HepG2 (cell line): Measurements from ENCODE around the gene ZNF230. TPM values are rescaled to one million over a fixed set of nuclear protein-coding genes. Genes with fewer than 3 reads are reported as not detected.
A peak's percentile ranks its signal among the peaks of the same experiment; 100 is the strongest.

Experiments
- AFF4 ChIP-seq: sonication (generic); formaldehyde crosslinking; IDR thresholded peaks from 2 replicates; pipeline ENCODE4 v1.4.0; 2020; ENCODE audit warnings: missing genetic modification reagents
- CEBPZ ChIP-seq: IDR thresholded peaks from 2 replicates; pipeline ENCODE4 v1.6.1; 2012; ENCODE audit warnings: low read length, improper control_type of control experiment
- CHCHD3 ChIP-seq: sonication (generic); formaldehyde crosslinking; IDR thresholded peaks from 2 replicates; pipeline ENCODE4 v1.8.0; 2022; ENCODE audit warnings: mild to moderate bottlenecking, missing genetic modification reagents, moderate library complexity
- E2F1 ChIP-seq: sonication (generic); formaldehyde crosslinking; IDR thresholded peaks from 2 replicates; pipeline ENCODE4 v1.5.0; 2020; ENCODE audit warnings: missing genetic modification reagents
- EEA1 ChIP-seq: sonication (generic); formaldehyde crosslinking; IDR thresholded peaks from 2 replicates; pipeline ENCODE4 v1.5.1; 2020; ENCODE audit warnings: mild to moderate bottlenecking, missing genetic modification reagents, borderline replicate concordance
- FOXO4 ChIP-seq: sonication (generic); formaldehyde crosslinking; conservative IDR thresholded peaks from 2 replicates; pipeline ENCODE4 v1.8.1; 2023; ENCODE audit warnings: missing genetic modification reagents
- HCFC1 ChIP-seq: fragments of 150-350 bp; IDR thresholded peaks from 2 replicates; pipeline ENCODE4 v1.6.1; 2014; ENCODE audit warnings: low read depth, low read length
- NKX3-1 ChIP-seq: sonication (generic); formaldehyde crosslinking; IDR thresholded peaks from 2 replicates; pipeline ENCODE4 v1.5.0; 2020; ENCODE audit warnings: missing genetic modification reagents
- PCBP2 ChIP-seq: fragments of 200-400 bp; formaldehyde crosslinking; optimal IDR thresholded peaks from 2 replicates; pipeline ENCODE3; 2018; ENCODE audit warnings: low read length, low read depth; ENCODE audit not compliant: poor library complexity, severe bottlenecking
- RBM22 ChIP-seq: fragments of 200-400 bp; formaldehyde crosslinking; optimal IDR thresholded peaks from 2 replicates; pipeline ENCODE3; 2017; ENCODE audit warnings: mild to moderate bottlenecking, low read length, moderate library complexity
- ZNF234 ChIP-seq: sonication (generic); formaldehyde crosslinking; conservative IDR thresholded peaks from 2 replicates; pipeline ENCODE4 v1.5.1; 2020; ENCODE audit warnings: mild to moderate bottlenecking, missing genetic modification reagents
- ZNF589 ChIP-seq: sonication (generic); formaldehyde crosslinking; conservative IDR thresholded peaks from 2 replicates; pipeline ENCODE4 v1.8.0; 2022; ENCODE audit warnings: mild to moderate bottlenecking, moderate library complexity, missing genetic modification reagents
- polyA plus RNA-seq, 8 experiments: library from polyadenylated mRNA; depleted of rRNA in 3 of 8; stranded (reverse) in 7 of 8; unstranded in 1 of 8; fragments of >200 nt; fragmentation: Illumina TruSeq in 4 of 8; extraction: Trizol in 4 of 8; gene quantifications; 2 replicates each; pipeline versions ENCODE4 v1.2.1 to v1.2.3, GENCODE V29; 2011 to 2016; ENCODE audit warnings: low read depth in 4 of 8, missing spikeins in 1 of 8, mixed read lengths in 1 of 8; ENCODE audit not compliant: insufficient read depth in 1 of 8
- total RNA-seq, 5 experiments: library from RNA; depleted of rRNA; stranded (reverse); fragments of >200 nt; fragmentation: Illumina TruSeq; extraction: Trizol; gene quantifications; 2 replicates each; pipeline ENCODE4 v1.2.3, GENCODE V29; 2016; ENCODE audit warnings: low read depth in 1 of 5
- TF ChIP-seq, protein P1 (sequence below): sonication (generic); formaldehyde crosslinking; IDR thresholded peaks from 2 replicates; pipeline ENCODE4 v1.5.1; 2020; ENCODE audit warnings: mild to moderate bottlenecking, missing genetic modification reagents
- TF ChIP-seq, protein P2 (sequence below): IDR thresholded peaks from 2 replicates; pipeline ENCODE4 v1.6.1; 2016; ENCODE audit warnings: missing compliant biosample characterization, missing genetic modification reagents, borderline replicate concordance

Gene ZNF230
- total and polyA plus RNA-seq, 2 of the 13 experiments (the other 11 are each of a cell fraction or from before 2014, with no cell fraction given), result 2.4 to 5.5 TPM

GRCh38 chr19:44051650-44052402 lies 49.1 kb downstream of the ZNF230 start, which contains the start of gene ZNF223 (continued):
- TF ChIP-seq FOXO4 (CRISPR knock-in tag), result no peak
- no peak for TF ChIP-seq EEA1 (CRISPR knock-in tag)
- TF ChIP-seq ZNF234 (CRISPR knock-in tag), result no peak
- TF ChIP-seq CHCHD3, result no peak
- TF ChIP-seq, protein P1, sequence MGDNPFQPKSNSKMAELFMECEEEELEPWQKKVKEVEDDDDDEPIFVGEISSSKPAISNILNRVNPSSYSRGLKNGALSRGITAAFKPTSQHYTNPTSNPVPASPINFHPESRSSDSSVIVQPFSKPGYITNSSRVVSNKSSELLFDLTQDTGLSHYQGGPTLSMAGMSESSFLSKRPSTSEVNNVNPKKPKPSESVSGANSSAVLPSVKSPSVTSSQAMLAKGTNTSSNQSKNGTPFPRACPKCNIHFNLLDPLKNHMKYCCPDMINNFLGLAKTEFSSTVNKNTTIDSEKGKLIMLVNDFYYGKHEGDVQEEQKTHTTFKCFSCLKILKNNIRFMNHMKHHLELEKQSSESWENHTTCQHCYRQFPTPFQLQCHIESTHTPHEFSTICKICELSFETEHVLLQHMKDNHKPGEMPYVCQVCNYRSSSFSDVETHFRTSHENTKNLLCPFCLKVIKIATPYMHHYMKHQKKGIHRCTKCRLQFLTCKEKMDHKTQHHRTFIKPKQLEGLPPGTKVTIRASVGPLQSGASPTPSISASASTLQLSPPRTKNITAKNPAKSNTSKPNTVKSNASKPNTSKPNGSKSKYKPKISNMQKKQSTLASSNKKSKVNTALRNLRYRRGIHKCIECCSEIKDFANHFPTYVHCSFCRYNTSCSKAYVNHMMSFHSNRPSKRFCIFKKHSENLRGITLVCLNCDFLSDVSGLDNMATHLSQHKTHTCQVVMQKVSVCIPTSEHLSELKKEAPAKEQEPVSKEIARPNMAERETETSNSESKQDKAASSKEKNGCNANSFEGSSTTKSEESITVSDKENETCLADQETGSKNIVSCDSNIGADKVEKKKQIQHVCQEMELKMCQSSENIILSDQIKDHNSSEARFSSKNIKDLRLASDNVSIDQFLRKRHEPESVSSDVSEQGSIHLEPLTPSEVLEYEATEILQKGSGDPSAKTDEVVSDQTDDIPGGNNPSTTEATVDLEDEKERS, result no peak
- TF ChIP-seq AFF4, result no peak
- TF ChIP-seq NKX3-1 (CRISPR knock-in tag), result no peak
- no peak for TF ChIP-seq RBM22
- 0 out of 2 replicates have a peak, but pooled peaks have one; percentile 65 for TF ChIP-seq E2F1 (CRISPR knock-in tag)
- no peak for TF ChIP-seq PCBP2
- no peak for TF ChIP-seq CEBPZ
- TF ChIP-seq HCFC1, result peak; percentile 93
- TF ChIP-seq, protein P2, sequence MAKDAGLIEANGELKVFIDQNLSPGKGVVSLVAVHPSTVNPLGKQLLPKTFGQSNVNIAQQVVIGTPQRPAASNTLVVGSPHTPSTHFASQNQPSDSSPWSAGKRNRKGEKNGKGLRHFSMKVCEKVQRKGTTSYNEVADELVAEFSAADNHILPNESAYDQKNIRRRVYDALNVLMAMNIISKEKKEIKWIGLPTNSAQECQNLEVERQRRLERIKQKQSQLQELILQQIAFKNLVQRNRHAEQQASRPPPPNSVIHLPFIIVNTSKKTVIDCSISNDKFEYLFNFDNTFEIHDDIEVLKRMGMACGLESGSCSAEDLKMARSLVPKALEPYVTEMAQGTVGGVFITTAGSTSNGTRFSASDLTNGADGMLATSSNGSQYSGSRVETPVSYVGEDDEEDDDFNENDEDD (CRISPR knock-in tag), result no peak
- no peak for TF ChIP-seq ZNF589 (CRISPR knock-in tag)
